DND-41 (cell line): ENCODE measurements around the gene SLC38A11.

Experiments used
- ATAC-seq: fragments of 200-7000 bp; cut with Tn5 transposase; 3 replicates; pipeline ENCODE4 v1.9.1; 2021; ENCODE audit warnings: low read depth; ENCODE audit not compliant: insufficient read depth
- DNase-seq: peaks from one replicate; pipeline ENCODE4 v3.0.0-alpha.2; 2020
- H2AFZ ChIP-seq: 2 replicates; pipeline ENCODE4 v1.6.0; 2012; ENCODE audit warnings: low read depth, low read length
- H3K27ac ChIP-seq: 2 replicates; pipeline ENCODE4 v1.5.1; 2012; ENCODE audit warnings: low read length, inconsistent platforms
- H3K27me3 ChIP-seq: fragments of 200-600 bp; sonication (generic); 2 replicates; pipeline ENCODE4 v1.6.0; 2012; ENCODE audit warnings: low read length, mild to moderate bottlenecking, inconsistent platforms; ENCODE audit not compliant: insufficient read depth, poor library complexity
- H3K36me3 ChIP-seq: 2 replicates; pipeline ENCODE4 v1.5.1; 2012; ENCODE audit warnings: low read length, inconsistent platforms; ENCODE audit not compliant: insufficient read depth
- H3K4me1 ChIP-seq: 2 replicates; pipeline ENCODE4 v1.5.1; 2012; ENCODE audit warnings: mild to moderate bottlenecking, low read length; ENCODE audit not compliant: insufficient read depth
- H3K4me2 ChIP-seq: 2 replicates; pipeline ENCODE4 v1.6.0; 2012; ENCODE audit warnings: mild to moderate bottlenecking, moderate library complexity, low read length, inconsistent platforms; ENCODE audit not compliant: insufficient read depth
- H3K4me3 ChIP-seq, 2 experiments: fragments of 200-600 bp in 1 of 2; shearing (Covaris generic) in 1 of 2; 2 replicates each; pipeline ENCODE4 v1.5.1; 2012 to 2016; ENCODE audit warnings: inconsistent platforms in 2 of 2, low read length in 2 of 2, mild to moderate bottlenecking in 2 of 2, low read depth in 1 of 2, moderate library complexity in 1 of 2
- H3K79me2 ChIP-seq: 2 replicates; pipeline ENCODE4 v1.6.0; 2012; ENCODE audit warnings: low read length, inconsistent platforms; ENCODE audit not compliant: insufficient read depth
- H3K9ac ChIP-seq: 2 replicates; pipeline ENCODE4 v1.6.0; 2012; ENCODE audit warnings: low read depth, mild to moderate bottlenecking, inconsistent platforms, low read length, moderate library complexity
- H3K9me3 ChIP-seq: 2 replicates; pipeline ENCODE4 v1.5.1; 2012; ENCODE audit warnings: low read length, moderate library complexity, mild to moderate bottlenecking, inconsistent platforms; ENCODE audit not compliant: insufficient read depth, severe bottlenecking
- H4K20me1 ChIP-seq: 2 replicates; pipeline ENCODE4 v1.6.0; 2012; ENCODE audit warnings: low read length; ENCODE audit not compliant: insufficient read depth
- CTCF ChIP-seq: IDR thresholded peaks from 2 replicates; pipeline ENCODE4 v1.5.1; 2012; ENCODE audit warnings: borderline replicate concordance, low read length, moderate library complexity, mild to moderate bottlenecking; ENCODE audit not compliant: poor library complexity, severe bottlenecking; ENCODE audit errors: extremely low read depth
- EZH2 ChIP-seq: IDR thresholded peaks from 3 replicates; pipeline ENCODE4 v1.6.1; 2012; ENCODE audit warnings: borderline replicate concordance, low read depth, mild to moderate bottlenecking, moderate library complexity, low read length, inconsistent platforms; ENCODE audit not compliant: severe bottlenecking

SLC38A11 gene

GRCh38 chr2:164871404-164871803 is 83.9 kb downstream of the SLC38A11 start:
- H3K9me3 ChIP-seq: no peaks in the 10 kb centered on the region
- no peaks in the 10 kb centered on the region for H3K27me3 ChIP-seq
- H2AFZ ChIP-seq: no peak overlapping the region
- TF ChIP-seq CTCF (no peak), EZH2 (no peak)
- no peak for DNase-seq
- no peaks in the 10 kb centered on the region for H3K79me2 ChIP-seq
- H3K9ac ChIP-seq: no peak overlapping the region
- H3K4me1 ChIP-seq: no peaks in the 10 kb centered on the region
- no peaks in the 10 kb centered on the region for H4K20me1 ChIP-seq
- H3K4me3 ChIP-seq: no peak overlapping the region
- H3K4me2 ChIP-seq: no peak overlapping the region
- no peaks in the 10 kb centered on the region for H3K36me3 ChIP-seq
- no peak for ATAC-seq
- no peak overlapping the region for H3K27ac ChIP-seq

GRCh38 chr2:164869420-164869772 is 85.9 kb downstream of the SLC38A11 start:
- no peaks in the 10 kb centered on the region for H4K20me1 ChIP-seq
- no peaks in the 10 kb centered on the region for H3K27me3 ChIP-seq
- H3K9me3 ChIP-seq: no peaks in the 10 kb centered on the region
- no peaks in the 10 kb centered on the region for H3K4me1 ChIP-seq
- TF ChIP-seq CTCF: no peak
- TF ChIP-seq EZH2: no peak
- no peak overlapping the region for H2AFZ ChIP-seq
- H3K4me3 ChIP-seq: no peak overlapping the region
- no peak overlapping the region for H3K9ac ChIP-seq
- DNase-seq (no peak), ATAC-seq (no peak)
- H3K4me2 ChIP-seq: no peak overlapping the region
- H3K27ac ChIP-seq: no peak overlapping the region
- no peaks in the 10 kb centered on the region for H3K79me2 ChIP-seq
- H3K36me3 ChIP-seq: no peaks in the 10 kb centered on the region

- Histone ChIP-seq H3K4me3 (no peak overlapping the region), H3K9me3 (no peaks in the 10 kb centered on the region), H3K79me2 (no peaks in the 10 kb centered on the region), H4K20me1 (no peaks in the 10 kb centered on the region), H3K36me3 (no peaks in the 10 kb centered on the region), H3K4me1 (no peaks in the 10 kb centered on the region), H3K27ac (no peak overlapping the region), H2AFZ (no peak overlapping the region), H3K9ac (no peak overlapping the region), H3K4me2 (no peak overlapping the region), H3K27me3 (no peaks in the 10 kb centered on the region)
- no peak for DNase-seq
- TF ChIP-seq CTCF (no peak), EZH2 (no peak)
- no peak for ATAC-seq
Observed at GRCh38 chr2:164868563-164869419, 86.5 kb downstream of the SLC38A11 start.
